NCI-H2107 treated with DMSO at 0.1 percent for 48 hours (cell line): ENCODE results near the gene PTCHD4.

Experiments used
- DNase-seq: peaks from one replicate; lab custom pipeline; 2025; ENCODE audit not compliant: unreplicated experiment; lab: John Stamatoyannopoulos, UW

PTCHD4 gene

DNA sequence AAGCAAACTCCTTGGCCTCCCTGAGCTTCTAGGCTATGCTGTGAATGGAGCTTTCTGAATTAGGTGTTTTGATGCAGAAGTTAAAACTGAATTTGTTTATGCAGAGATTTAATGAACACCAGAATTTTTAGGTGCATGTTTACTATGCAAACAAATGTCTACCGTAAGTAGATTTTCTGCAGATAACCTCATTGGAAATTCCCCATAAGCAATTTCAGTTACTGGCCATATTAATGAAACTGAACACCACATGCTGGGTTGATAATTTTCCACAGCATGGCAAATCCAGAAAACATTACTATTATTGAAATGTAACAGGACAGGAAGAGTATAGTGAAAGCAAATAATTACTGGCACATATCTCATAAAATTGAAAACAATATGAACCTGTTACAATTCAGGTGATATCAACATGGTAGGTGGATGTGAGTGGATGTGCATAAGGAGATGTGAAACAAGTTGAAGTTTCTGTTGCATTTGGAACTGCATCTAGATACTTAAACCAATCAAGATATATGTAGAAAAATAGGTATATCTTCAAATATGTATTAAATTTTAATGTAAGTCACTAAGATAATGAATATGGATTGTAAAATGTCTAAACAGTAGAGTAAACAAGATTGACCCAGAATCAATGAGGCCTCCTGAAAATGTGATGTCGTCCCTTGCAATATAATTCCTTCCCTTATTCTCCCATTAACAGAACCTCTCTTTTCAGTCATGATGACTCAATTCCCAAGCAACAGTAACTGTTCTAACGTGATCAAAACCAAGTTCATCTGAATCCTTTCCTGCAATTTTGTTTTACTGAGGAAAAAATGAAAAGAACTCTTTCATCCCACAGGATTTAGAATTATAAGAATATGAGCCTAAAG is 11.0 kb downstream of the PTCHD4 start:
- DNase-seq: no peak

DNA sequence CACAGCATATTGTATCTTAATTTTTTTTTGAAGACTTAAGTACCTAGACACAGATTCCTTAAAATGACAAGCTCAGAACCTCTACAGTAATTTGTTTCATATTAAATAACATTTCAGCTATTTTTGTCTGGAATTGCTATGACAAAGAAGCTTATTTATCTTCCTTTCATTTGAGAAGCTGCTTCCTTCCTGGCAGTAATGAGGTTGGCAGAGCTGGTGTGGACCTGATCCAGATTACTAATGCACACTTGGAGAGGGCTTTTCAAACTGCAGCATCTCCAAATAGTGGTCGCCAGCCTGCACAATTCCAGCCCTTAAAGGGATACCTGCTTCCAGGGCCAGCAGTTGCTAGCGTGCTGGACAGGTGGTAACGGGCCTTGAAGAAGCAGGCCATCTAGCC is 12.1 kb downstream of the PTCHD4 start:
- DNase-seq: no peak

DNA sequence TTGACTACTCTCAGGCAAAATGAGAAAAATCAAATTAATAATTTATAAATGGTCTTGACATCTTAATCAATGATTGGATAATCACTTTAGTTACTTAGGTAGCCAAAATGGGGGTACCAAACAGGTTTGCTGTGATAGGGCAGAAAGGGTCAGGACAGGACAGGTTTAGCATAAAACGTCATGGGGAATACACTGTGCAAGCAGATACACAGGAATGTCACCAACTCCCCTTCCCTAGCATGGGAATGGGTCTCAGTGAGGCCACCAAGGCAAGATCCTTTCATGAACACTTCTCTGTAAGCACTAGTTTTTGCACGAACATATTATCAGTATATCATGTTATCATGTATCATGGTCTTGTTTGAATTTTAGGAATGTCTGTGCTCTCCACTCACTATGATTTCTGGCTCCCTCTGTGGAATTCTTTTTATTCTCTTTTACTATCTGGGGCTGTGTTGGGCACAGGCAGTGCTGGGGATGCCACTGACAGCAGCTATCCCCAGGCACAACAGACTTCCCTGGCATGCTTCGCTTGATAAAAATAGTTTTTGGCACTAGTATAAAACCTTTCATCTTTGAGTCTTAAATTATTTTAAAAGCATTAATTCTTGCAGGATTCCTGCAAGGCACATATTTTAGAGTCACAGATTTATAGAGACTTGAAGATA is 18.3 kb downstream of the PTCHD4 start:
- DNase-seq: no peak

DNA sequence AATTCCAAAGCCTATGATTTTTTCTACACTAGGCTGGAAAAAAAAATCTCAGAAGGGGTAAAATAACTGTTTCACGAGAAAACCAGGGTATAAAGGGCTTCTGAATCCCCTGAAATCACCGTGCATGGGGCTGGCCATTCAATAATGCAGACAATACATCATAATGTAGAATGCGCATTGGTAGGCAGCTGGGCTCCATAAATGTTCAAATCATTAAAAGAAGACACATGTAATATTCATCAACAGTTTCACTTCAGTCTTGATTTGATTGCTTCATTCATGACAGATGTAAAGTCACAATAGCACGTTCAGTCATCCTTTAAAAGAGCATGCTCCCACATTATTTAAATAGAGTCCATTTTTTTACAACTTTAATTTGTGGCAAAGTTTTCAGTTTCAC is 20.5 kb downstream of the PTCHD4 start:
- no peak for DNase-seq

DNA sequence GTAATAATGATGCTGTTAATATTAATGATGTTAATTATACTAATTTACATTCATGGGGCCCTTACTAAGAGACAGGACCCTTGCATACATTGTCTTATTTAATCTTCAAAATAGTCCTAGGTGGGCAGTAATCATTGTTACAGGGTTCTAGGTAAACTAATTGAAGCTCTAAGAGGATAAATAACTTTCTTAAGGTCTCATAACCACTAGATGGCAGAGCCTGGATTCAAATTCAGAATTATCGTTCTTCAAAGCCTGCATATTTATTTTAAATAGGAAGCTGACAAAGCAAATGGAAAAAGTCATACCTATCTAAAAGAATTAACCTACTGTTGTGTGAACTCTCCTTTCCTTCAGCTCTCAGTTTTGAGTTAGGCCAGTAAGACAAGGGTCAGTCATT is 23.5 kb downstream of the PTCHD4 start:
- no peak for DNase-seq

DNA sequence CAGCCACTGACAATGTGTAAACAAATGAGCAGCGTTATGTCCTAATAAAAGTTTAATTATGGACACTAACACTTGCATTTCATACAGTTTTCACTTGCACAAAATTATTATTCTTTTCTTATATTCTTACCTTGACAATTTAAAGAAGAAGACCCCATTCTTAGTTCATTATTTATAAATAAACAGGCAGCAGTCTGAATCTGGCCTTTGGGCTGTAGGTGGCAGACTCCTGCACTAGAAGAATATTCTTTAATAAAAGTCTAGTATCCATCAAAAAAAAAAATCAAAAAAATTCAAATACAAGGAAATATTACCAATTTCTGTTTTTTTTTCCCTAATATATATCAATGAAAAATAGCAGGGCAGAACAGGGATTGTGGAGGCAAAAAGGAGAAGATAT is 24.8 kb downstream of the PTCHD4 start:
- DNase-seq: no peak

DNA sequence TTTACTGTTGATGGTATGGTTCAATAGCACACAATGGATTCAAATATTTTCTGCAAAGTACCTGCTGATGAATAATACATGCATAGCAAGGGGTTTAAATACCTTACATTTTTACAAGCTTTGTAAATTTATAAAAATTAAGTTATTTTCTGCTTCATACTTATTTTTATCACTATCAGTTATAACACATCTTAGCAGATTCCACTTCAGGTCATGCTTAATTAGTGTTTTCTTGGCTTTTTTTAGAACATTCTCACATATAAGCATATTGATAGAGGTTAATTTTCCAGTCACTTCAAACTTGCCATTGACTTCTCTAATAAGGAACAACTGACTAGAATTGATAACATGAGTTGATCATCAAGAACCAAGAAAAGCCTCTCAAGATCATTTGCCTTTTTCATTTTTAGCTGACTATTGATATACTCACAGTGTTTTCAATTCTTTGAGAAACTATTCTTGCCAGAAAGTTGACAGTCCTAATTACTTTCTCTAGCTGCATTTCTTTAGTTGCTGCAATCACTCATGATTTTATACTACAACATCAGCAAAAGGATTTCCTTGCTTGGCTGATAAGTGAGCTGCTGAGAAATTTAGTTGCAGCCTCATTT is 25.8 kb downstream of the PTCHD4 start:
- no peak for DNase-seq

DNA sequence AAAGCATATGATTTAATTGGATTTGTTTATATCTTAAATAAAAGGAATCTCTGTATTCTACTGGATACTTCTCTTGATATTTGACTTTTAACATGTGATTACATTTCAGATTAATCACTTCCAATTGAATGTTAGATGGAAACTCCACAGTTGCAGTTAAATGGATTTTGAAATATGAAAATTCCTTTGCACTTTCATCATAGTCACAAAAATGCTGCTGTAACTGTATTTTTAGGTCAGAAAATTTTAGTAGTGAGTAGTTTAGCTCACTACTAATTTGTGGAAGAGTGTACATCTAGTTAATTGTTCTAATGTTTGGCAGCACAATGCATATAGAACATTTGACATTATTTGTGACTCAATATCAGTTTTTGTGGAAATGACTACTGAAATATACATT is 26.8 kb downstream of the PTCHD4 start:
- DNase-seq: no peak

DNA sequence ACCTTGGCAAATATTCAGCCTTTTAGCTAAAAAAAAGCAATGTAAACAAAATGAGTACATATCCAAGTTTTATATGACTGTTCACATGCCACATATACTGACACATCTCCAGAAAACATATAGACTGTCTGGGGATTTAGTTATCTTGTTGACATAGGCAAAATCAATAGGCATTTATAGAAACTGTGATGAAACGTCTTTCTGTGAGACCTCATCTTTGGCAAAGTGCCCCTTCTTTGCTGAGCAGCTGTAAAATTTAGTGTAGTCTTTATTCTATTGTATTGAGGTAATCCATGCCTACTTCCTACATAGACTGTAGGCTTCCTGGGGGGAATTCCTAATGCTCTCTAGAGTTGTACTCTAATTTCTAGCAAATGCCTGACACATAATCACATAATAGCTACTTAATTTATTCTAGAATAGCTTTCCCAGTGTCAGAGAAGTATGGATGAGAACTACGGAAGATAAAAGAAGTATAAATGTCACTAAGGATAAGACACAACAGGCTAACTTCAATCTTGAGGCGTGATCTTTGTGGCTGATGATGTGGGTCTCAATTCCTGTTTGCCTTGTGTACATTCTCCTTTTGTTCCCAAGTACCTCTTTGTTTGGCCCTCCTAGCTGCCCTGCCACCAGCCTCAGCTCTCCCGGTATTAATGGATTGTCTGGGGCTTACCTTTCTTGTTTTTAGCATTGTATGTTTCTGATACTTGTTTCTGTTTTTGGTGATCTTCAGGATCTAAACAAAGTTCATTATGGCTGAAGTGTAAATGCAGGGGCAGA is 30.6 kb downstream of the PTCHD4 start:
- no peak for DNase-seq

DNA sequence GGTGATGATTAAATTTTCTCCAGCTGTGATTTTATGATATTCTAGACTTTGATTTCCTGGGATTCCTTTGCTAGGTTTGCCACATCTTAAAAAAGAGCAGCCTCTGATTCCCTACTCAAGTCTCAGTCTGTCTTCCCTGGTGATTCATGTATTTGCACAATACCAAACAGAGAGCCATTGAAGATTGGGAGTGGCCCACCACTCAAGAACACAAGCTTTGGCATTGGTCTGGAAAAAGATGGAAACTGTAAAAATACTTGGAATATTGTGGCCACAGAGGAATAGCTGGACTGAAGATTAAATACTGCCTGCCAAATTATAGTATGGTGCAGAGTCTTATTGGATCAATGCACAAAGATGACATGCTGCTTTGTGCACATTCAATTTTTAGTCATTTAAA is 32.9 kb downstream of the PTCHD4 start:
- no peak for DNase-seq

DNA sequence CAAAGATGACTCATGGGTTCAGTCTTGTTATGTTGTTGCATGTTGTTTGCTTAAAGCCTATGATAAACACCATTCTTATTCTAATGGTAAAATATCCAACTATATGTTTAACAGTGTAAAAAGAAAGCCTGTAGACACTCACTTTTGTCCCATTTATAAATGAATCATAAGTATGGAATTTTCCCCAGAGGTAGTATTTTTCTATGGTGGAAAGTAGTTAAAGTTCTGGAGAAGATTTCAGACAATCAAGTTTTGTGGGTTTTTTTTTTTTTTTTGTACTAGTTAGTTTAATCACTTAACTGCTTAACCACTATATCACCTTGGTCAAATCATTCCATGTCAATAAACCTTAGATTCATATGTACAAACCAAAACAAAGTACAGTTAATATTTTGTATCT is 35.8 kb downstream of the PTCHD4 start:
- no peak for DNase-seq

DNA sequence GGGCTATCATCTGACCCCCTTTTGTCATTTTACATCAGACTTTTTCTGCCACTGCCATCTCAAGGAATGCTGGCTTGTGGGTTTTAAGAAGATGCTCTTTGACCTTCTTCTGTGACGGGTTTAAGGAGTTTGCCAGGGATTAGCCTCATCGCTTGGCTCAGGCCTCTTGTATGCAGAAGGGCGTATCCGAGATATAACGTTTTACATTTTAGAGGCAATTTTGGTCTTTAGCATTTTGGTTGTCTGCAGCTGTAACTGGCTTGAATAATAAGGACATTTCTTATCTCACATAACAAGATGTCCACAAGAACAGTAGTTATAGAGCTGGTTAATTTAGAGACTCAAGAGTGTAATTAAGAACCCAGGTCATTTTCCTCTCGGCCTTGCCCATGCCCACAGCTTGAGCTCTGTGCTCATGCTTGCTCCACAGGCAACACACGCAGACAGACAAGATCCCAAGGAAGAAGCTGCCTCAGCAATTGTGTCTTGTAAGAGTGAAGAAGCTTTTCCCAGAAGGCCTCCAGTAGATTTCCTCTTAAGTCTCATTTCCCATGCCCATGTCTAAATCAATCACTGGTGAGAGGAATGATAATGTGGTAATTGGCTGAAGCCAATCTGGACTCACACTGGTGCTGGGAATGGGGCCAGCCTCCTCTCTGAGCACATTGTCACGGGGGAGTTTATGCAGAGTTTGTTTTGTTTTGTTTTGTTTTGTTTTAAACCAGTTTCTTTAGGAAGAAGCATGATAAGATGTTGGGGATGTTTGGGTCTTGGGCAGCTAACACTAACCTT is 36.8 kb downstream of the PTCHD4 start:
- DNase-seq: no peak

DNA sequence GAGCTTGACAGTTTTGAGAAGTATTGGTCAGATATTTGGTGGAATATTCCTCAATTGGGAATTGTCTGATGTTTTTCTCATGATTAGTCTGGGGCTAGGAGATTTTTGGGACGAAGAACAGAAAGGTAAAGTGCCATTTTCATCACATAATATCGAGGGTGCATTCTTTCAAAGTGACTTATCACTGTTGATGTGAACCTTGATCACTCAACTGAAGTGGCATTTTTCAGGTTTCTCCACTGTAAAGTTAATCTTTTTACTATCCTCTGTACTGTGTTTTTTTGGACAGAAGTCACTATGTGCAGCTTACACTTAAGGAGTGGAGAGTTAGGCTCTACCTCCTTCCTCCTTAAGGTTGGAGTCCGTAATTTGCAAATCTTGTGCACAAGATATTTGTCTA is 39.2 kb downstream of the PTCHD4 start:
- DNase-seq: no peak

DNA sequence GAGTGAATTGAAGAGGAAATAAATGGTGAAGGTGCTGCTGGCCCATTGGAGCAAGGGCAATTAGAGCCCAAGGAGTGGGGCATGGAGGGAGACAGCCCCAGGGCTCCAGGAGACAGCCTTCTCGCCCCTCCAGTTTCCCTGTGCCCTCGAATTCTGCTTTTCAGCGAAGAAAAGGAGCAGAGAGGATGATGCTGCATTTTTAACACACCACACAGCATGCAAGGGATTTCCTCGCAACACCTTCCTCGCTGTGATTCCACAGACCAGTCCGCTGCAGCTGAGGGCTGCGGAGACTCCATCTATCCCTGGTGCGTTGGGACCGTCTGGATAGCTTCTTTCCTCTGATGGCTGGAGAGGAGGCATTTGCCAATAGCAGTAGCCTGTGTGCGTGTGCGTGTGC is 41.7 kb downstream of the PTCHD4 start:
- DNase-seq: no peak

DNA sequence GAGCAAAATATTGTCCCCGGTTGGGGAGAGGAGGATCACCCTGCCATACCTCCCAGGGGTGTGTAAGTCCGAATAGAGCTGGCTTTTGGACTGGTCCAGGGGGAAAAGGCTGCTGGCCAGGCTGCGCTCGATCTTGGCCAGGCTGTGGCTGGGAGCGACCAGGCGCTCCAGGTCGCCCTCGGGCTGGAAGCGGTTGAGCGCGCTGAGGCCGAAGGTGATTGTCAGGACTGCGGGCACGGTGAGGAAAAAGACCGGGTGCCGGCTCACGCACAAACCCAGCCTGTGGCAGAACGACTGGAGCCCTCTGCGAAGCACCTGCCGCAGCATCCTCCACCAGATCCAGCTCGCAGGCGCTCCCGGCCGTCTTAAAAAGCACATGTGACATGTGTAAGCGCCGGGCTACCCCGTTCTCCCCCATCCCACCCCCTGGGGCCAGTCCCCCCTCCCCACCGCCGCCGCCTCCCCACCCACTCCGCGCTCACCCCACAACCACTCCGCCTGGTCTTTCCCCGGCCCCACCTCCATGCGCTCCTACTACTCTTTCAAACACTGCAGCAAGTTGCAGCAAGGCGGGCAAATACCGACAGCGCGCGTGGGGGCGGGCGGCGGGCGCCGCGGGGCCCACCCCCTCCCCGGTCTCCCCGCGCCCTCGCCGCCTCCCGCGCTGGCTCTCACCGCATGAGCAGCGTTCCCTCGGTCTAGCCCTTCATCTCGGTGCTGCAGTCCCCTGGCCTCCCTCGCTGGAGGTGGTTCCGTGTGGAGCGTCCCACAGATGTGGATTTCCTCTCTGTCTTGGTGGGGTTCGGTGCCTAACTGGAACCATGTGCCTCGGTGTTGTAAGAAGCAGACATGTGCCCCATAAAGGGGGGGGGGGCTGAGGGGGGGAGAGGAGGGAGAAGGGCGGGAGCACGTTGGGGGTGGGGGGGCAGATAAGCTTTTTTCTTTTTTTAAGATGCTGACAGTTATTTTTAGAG is 42.4 kb downstream of the PTCHD4 start:
- no peak for DNase-seq

DNA sequence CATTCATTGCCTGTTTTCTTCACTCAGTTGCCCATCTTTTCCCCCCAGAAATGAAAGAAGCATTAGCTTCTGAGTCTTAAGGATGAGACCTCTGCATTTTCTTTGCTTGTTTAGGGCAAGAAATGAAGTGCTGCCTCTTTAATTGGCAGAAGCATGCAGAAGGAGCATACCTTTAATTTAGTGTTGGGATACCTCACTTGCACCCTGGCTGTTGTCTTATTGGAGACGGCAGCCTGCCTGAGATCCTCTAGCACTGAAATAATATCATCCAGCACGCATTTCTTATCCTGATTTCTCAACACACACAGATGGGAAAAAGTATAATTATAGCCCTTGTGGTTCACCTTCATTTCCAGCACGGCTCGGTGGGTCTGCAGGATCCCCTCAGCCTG is 43.1 kb downstream of the PTCHD4 start:
- DNase-seq: no peak

DNA sequence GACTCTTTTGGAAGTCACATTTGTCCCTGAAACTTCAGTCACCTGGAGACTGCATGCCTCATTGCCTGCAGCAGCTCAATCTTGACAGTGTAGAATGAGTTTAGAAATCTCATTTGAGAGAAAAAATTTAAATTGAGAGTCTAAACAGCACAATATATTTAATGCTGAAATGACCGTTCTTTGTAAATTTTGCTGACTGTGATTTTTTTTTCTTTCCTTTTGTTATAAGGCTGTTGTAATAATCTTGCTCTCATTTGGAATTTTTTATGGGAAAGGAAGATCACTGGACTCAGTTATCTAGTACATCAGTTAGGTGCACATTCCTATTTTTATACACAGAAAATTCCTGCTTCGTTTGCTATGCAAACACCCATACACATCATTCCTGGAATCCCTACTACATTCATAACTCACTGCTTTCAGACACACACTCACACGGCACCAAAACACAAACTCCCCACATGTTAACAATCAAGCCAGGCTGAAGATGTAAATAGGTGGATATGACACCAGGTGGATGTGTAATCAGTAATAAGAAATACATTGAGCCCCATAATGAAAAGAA is 43.8 kb downstream of the PTCHD4 start:
- DNase-seq: no peak

DNA sequence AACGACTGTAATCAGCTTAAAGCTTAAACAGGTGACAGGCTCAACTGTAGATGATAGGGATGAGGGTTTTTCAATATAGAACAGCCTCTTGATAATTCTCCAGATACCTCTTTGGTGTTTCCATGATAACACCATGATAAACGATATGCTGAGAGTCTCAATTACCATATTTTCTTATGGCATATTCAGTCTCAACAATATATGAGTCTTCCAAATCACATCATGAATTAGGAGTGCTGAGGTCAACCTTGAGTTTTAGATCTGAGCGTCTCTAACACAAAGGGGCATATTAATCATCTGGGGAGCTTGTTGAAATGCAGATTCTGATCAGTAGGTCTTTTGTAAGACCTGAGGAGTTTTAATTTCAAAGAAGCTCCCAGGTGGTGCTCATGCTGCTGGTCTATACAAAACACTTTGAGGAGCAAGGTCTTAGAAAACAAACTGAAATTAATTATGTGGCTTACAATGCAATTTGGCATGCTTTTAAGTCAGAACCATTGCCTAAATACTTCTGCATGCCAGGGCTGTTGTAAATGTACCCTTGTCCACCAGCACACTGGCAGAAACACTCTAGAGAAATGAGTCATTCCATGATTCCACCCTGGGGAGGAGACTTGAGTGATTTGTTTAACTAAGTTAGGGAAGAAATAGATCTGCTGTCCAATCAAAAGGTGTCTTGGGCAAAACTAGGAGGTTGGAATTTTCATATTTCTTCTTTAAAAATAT is 49.6 kb downstream of the PTCHD4 start:
- no peak for DNase-seq
